Measurements from ENCODE around the gene AREG.

GRCh38 chr4:74453037-74453635 is 8.2 kb downstream of the AREG start:
- no peak for TF ChIP-seq CTCF (IDR thresholded peaks at IDR 0.05)
- TF ChIP-seq POLR2AphosphoS5 (IDR thresholded peaks at IDR 0.05; ENCODE audit: low read depth, low read length), result no peak
- no peak for TF ChIP-seq REST (IDR thresholded peaks at IDR 0.05; ENCODE audit: insufficient read depth in 1 of 2, low read depth in 2 of 2, low read length in 1 of 2)
- no peak for TF ChIP-seq SIN3A (IDR thresholded peaks at IDR 0.05; ENCODE audit: borderline replicate concordance, insufficient read depth, low read depth, low read length)

Measured in Panc1 (cell line).